ENCODE measurements around the gene OR1J4. TPM values are rescaled to one million over a fixed set of nuclear protein-coding genes. Genes with fewer than 3 reads are reported as not detected.

Gene OR1J4
- total RNA-seq (2021) (not detected in 2 replicates), Bru-seq, nascent RNA (not detected), BruChase-seq, experiment 1, labeled RNA remaining after a 2-hour chase (not detected), BruChase-seq, experiment 2, labeled RNA remaining after a 6-hour chase (not detected)
- long read RNA-seq, result 0 reads

GRCh38 chr9:122518841-122519240 is at the start of gene OR1J4:
Gene OR1J4 (plus strand): TSS chr9:122519141. CDS start chr9:122519141, 0 bp downstream.
- Histone ChIP-seq H3K4me3 (ENCODE audit: low read depth, low read length, poor library complexity, severe bottlenecking) (no peak within 1 kb of the TSS), H3K27me3 (replicated peaks; ENCODE audit: insufficient read depth, low read depth, low read length, poor library complexity) (peaks cover 41% of the 10 kb centered on the region), H3K4me1 (ENCODE audit: insufficient read depth, low read length, poor library complexity, severe bottlenecking) (no peaks in the 10 kb centered on the region), H3K27ac (ENCODE audit: low read depth, low read length, poor library complexity, severe bottlenecking) (no peak within 1 kb of the TSS), H3K9me3 (ENCODE audit: low read depth, low read length, poor library complexity, severe bottlenecking) (no peaks in the 10 kb centered on the region), H3K36me3 (ENCODE audit: insufficient read depth, low read length, poor library complexity, severe bottlenecking) (no peaks in the 10 kb centered on the region)
- no peak for TF ChIP-seq EZH2 (IDR thresholded peaks at IDR 0.05; ENCODE audit: borderline replicate concordance, low read depth, low read length, poor library complexity, severe bottlenecking)
- no peak for TF ChIP-seq CTCF (conservative IDR thresholded peaks at IDR 0.05; ENCODE audit: low read depth, low read length)
- intact Hi-C loops (cut with micrococcal nuclease; ENCODE audit: unreplicated experiment), result no loop called here
- no TSS peak for BruUV-seq (replicated peaks)
- ChIA-PET POLR2A (ENCODE audit: low non-redundant PET) (no interaction called here), CTCF (no interaction called here)
- DNase-seq (ENCODE audit: low spot score), result no peak

GRCh38 chr9:122474561-122474960 is 44.4 kb upstream of the OR1J4 start:
- TF ChIP-seq CTCF (conservative IDR thresholded peaks at IDR 0.05; ENCODE audit: low read depth, low read length) (no peak), EZH2 (IDR thresholded peaks at IDR 0.05; ENCODE audit: borderline replicate concordance, low read depth, low read length, poor library complexity, severe bottlenecking) (no peak)
- ChIA-PET CTCF (no interaction called here), POLR2A (ENCODE audit: low non-redundant PET) (no interaction called here)
- Histone ChIP-seq H3K27me3 (replicated peaks; ENCODE audit: insufficient read depth, low read depth, low read length, poor library complexity) (peaks cover 23% of the 10 kb centered on the region), H3K9me3 (ENCODE audit: low read depth, low read length, poor library complexity, severe bottlenecking) (no peaks in the 10 kb centered on the region), H3K27ac (ENCODE audit: low read depth, low read length, poor library complexity, severe bottlenecking) (no peak overlapping the region), H3K4me1 (ENCODE audit: insufficient read depth, low read length, poor library complexity, severe bottlenecking) (no peaks in the 10 kb centered on the region), H3K36me3 (ENCODE audit: insufficient read depth, low read length, poor library complexity, severe bottlenecking) (no peaks in the 10 kb centered on the region), H3K4me3 (ENCODE audit: low read depth, low read length, poor library complexity, severe bottlenecking) (no peak overlapping the region)
- intact Hi-C loops (cut with micrococcal nuclease; ENCODE audit: unreplicated experiment), result no loop called here
- DNase-seq (ENCODE audit: low spot score), result no peak
- no TSS peak for BruUV-seq (replicated peaks)

- Histone ChIP-seq H3K4me3 (ENCODE audit: low read depth, low read length, poor library complexity, severe bottlenecking) (no peak overlapping the region), H3K4me1 (ENCODE audit: insufficient read depth, low read length, poor library complexity, severe bottlenecking) (no peaks in the 10 kb centered on the region), H3K27me3 (replicated peaks; ENCODE audit: insufficient read depth, low read depth, low read length, poor library complexity) (peaks cover 31% of the 10 kb centered on the region), H3K27ac (ENCODE audit: low read depth, low read length, poor library complexity, severe bottlenecking) (no peak overlapping the region), H3K9me3 (ENCODE audit: low read depth, low read length, poor library complexity, severe bottlenecking) (no peaks in the 10 kb centered on the region), H3K36me3 (ENCODE audit: insufficient read depth, low read length, poor library complexity, severe bottlenecking) (no peaks in the 10 kb centered on the region)
- no TSS peak for BruUV-seq (replicated peaks)
- ChIA-PET CTCF (no interaction called here), POLR2A (ENCODE audit: low non-redundant PET) (interaction anchor here (0.6 kb wide), 1 partner anchor 750 kb away, joined by 3 read pairs; no protein-coding TSS in a partner anchor)
- TF ChIP-seq EZH2 (IDR thresholded peaks at IDR 0.05; ENCODE audit: borderline replicate concordance, low read depth, low read length, poor library complexity, severe bottlenecking) (no peak), CTCF (conservative IDR thresholded peaks at IDR 0.05; ENCODE audit: low read depth, low read length) (no peak)
- no peak for DNase-seq (ENCODE audit: low spot score)
- intact Hi-C loops (cut with micrococcal nuclease; ENCODE audit: unreplicated experiment), result no loop called here
Measured at GRCh38 chr9:122475717-122476116, 43.2 kb upstream of the OR1J4 start.
